Measurements from ENCODE around the gene INTS13.
"Not testable (repeated sequence)": the region's sequence is repeated elsewhere in the genome, so short reads cannot be mapped to it uniquely, and the experiment has no call there.

INTS13 gene

GRCh38 chr12:26936559-26937442 lies 980 bp downstream of the INTS13 start:
- peak; percentile 51 for DNase-seq (ENCODE audit: low spot score)

- peak; percentile 72 for DNase-seq (ENCODE audit: low spot score)
Observed at GRCh38 chr12:26935636-26936378, 2.0 kb downstream of the INTS13 start.

- DNase-seq (ENCODE audit: low spot score): no peak
Observed at GRCh38 chr12:26929590-26929989, 8.2 kb downstream of the INTS13 start.

- DNase-seq (ENCODE audit: low spot score): no peak
Observed at GRCh38 chr12:26928661-26929060, 9.1 kb downstream of the INTS13 start.

GRCh38 chr12:26921886-26922285 lies 15.9 kb downstream of the INTS13 start:
- DNase-seq (ENCODE audit: low spot score): peak; percentile 70

- peak; percentile 90 for DNase-seq (ENCODE audit: low spot score)
Observed at GRCh38 chr12:26919216-26919555, 18.6 kb downstream of the INTS13 start.

GRCh38 chr12:26918321-26919215 lies 19.2 kb downstream of the INTS13 start:
- DNase-seq (ENCODE audit: low spot score): peak; percentile 71

- no peak for DNase-seq (ENCODE audit: low spot score)
Observed at GRCh38 chr12:26906704-26907103, 31.1 kb downstream of the INTS13 start.

GRCh38 chr12:26906024-26906423 lies 31.8 kb downstream of the INTS13 start:
- no peak for DNase-seq (ENCODE audit: low spot score)

GRCh38 chr12:26903396-26903795 lies 34.4 kb downstream of the INTS13 start:
- not testable (repeated sequence) for DNase-seq (ENCODE audit: low spot score)

GRCh38 chr12:26896913-26897312 lies 40.9 kb downstream of the INTS13 start:
- no peak for DNase-seq (ENCODE audit: low spot score)

GRCh38 chr12:26895672-26896071 lies 42.1 kb downstream of the INTS13 start:
- DNase-seq (ENCODE audit: low spot score): no peak

GRCh38 chr12:26891704-26892103 lies 46.1 kb downstream of the INTS13 start:
- no peak for DNase-seq (ENCODE audit: low spot score)

- DNase-seq (ENCODE audit: low spot score): no peak
Observed at GRCh38 chr12:26890784-26891183, 47.0 kb downstream of the INTS13 start.

GRCh38 chr12:26884765-26885576 lies 52.8 kb downstream of the INTS13 start:
- peak; percentile 91 for DNase-seq (ENCODE audit: low spot score)

GRCh38 chr12:26880625-26881024 lies 57.2 kb downstream of the INTS13 start:
- no peak for DNase-seq (ENCODE audit: low spot score)

- peak; percentile 29 for DNase-seq (ENCODE audit: low spot score)
Observed at GRCh38 chr12:26878661-26879119, 59.1 kb downstream of the INTS13 start.

GRCh38 chr12:26874501-26875296 lies 63.1 kb downstream of the INTS13 start:
- no peak for DNase-seq (ENCODE audit: low spot score)

- no peak for DNase-seq (ENCODE audit: low spot score)
Observed at GRCh38 chr12:26872625-26873024, 65.2 kb downstream of the INTS13 start.

GRCh38 chr12:26871985-26872384 lies 65.8 kb downstream of the INTS13 start:
- no peak for DNase-seq (ENCODE audit: low spot score)

Measured in pons (tissue), 1 donor.